ENCODE results near the gene ARPC5L. TPM values are rescaled to one million over a fixed set of nuclear protein-coding genes. Genes with fewer than 3 reads are reported as not detected.
A peak's percentile ranks its signal among the peaks of the same experiment; 100 is the strongest.

ARPC5L gene
- total and polyA plus RNA-seq, 2 of the 13 experiments (the other 11 are each of a cell fraction or from before 2014, with no cell fraction given) = 29.9 to 33.8 TPM

DNA sequence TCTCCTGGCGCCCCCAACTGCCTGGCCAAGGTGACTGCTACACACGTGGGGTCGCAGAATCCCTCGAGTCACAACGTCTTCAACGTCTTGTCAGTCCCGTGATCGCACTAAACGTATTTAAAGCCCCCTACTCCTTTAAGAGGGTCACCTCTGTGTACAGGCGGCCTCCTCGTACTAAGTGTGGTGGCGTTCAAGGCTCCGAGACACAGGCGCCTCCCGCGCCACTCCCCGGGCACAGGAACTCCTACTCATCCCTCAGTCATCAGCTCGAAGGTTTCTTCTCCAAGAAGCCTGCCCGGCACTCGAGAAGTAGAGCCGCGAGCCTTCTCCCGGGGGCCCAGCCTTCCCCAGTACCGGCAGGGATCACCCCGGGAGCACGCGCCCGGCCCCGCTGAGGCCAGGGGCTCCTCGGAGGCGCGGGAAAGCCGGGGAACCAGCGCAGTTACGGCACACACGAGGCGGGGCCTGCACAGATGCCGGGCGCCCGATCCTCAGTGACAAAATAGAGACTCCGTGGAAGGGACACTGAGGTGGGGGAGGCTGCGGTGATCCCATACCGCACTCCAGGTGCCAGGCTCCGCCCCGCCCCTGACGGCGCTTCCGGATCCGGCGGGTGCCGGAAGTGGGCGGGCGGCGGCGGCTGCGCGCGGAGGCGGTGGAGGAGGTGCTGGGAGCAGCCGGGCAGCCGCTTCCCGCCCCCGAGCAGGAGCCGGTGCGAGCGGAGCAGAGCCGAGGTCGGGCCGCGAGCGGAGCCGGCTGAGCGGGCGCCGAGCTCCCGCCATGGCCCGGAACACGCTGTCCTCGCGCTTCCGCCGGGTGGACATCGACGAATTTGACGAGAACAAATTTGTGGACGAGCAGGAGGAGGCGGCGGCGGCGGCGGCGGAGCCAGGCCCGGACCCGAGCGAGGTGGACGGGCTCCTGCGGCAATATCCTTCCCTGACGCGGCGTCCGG lies 6.9 kb downstream of the ARPC5L start (continued):
- TF ChIP-seq, protein P1, sequence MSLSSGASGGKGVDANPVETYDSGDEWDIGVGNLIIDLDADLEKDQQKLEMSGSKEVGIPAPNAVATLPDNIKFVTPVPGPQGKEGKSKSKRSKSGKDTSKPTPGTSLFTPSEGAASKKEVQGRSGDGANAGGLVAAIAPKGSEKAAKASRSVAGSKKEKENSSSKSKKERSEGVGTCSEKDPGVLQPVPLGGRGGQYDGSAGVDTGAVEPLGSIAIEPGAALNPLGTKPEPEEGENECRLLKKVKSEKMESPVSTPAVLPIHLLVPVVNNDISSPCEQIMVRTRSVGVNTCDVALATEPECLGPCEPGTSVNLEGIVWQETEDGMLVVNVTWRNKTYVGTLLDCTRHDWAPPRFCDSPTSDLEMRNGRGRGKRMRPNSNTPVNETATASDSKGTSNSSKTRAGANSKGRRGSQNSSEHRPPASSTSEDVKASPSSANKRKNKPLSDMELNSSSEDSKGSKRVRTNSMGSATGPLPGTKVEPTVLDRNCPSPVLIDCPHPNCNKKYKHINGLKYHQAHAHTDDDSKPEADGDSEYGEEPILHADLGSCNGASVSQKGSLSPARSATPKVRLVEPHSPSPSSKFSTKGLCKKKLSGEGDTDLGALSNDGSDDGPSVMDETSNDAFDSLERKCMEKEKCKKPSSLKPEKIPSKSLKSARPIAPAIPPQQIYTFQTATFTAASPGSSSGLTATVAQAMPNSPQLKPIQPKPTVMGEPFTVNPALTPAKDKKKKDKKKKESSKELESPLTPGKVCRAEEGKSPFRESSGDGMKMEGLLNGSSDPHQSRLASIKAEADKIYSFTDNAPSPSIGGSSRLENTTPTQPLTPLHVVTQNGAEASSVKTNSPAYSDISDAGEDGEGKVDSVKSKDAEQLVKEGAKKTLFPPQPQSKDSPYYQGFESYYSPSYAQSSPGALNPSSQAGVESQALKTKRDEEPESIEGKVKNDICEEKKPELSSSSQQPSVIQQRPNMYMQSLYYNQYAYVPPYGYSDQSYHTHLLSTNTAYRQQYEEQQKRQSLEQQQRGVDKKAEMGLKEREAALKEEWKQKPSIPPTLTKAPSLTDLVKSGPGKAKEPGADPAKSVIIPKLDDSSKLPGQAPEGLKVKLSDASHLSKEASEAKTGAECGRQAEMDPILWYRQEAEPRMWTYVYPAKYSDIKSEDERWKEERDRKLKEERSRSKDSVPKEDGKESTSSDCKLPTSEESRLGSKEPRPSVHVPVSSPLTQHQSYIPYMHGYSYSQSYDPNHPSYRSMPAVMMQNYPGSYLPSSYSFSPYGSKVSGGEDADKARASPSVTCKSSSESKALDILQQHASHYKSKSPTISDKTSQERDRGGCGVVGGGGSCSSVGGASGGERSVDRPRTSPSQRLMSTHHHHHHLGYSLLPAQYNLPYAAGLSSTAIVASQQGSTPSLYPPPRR (CRISPR knock-in tag; IDR thresholded peaks at IDR 0.05; ENCODE audit: borderline replicate concordance) = no peak
- no peak for TF ChIP-seq GFI1 (CRISPR knock-in tag; IDR thresholded peaks at IDR 0.05; ENCODE audit: borderline replicate concordance)
- no peak for TF ChIP-seq ZNF790 (CRISPR knock-in tag; IDR thresholded peaks at IDR 0.05; ENCODE audit: borderline replicate concordance)
- 0 out of 2 replicates have a peak, but pooled peaks have one; percentile 42 for TF ChIP-seq ZNF331 (CRISPR knock-in tag; IDR thresholded peaks at IDR 0.05)
- no peak for TF ChIP-seq ZFP36L1 (CRISPR knock-in tag; IDR thresholded peaks at IDR 0.05)
- TF ChIP-seq ZNF337 (CRISPR knock-in tag; IDR thresholded peaks at IDR 0.05; ENCODE audit: borderline replicate concordance, low read depth) = no peak
- TF ChIP-seq ZNF615 (CRISPR knock-in tag; IDR thresholded peaks at IDR 0.05; ENCODE audit: borderline replicate concordance) = no peak
- TF ChIP-seq ZNF138 (CRISPR knock-in tag; IDR thresholded peaks at IDR 0.05; ENCODE audit: low read depth) = no peak
- no peak for TF ChIP-seq MTA3 (CRISPR knock-in tag; IDR thresholded peaks at IDR 0.05)
- TF ChIP-seq, protein P2, sequence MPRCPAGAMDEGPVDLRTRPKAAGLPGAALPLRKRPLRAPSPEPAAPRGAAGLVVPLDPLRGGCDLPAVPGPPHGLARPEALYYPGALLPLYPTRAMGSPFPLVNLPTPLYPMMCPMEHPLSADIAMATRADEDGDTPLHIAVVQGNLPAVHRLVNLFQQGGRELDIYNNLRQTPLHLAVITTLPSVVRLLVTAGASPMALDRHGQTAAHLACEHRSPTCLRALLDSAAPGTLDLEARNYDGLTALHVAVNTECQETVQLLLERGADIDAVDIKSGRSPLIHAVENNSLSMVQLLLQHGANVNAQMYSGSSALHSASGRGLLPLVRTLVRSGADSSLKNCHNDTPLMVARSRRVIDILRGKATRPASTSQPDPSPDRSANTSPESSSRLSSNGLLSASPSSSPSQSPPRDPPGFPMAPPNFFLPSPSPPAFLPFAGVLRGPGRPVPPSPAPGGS (CRISPR knock-in tag; IDR thresholded peaks at IDR 0.05) = 0 out of 2 replicates have a peak, but pooled peaks have one; percentile 10
- TF ChIP-seq, protein P3, sequence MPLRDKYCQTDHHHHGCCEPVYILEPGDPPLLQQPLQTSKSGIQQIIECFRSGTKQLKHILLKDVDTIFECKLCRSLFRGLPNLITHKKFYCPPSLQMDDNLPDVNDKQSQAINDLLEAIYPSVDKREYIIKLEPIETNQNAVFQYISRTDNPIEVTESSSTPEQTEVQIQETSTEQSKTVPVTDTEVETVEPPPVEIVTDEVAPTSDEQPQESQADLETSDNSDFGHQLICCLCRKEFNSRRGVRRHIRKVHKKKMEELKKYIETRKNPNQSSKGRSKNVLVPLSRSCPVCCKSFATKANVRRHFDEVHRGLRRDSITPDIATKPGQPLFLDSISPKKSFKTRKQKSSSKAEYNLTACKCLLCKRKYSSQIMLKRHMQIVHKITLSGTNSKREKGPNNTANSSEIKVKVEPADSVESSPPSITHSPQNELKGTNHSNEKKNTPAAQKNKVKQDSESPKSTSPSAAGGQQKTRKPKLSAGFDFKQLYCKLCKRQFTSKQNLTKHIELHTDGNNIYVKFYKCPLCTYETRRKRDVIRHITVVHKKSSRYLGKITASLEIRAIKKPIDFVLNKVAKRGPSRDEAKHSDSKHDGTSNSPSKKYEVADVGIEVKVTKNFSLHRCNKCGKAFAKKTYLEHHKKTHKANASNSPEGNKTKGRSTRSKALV (CRISPR knock-in tag; IDR thresholded peaks at IDR 0.05) = no peak
- no peak for TF ChIP-seq NONO (IDR thresholded peaks at IDR 0.05)
- no peak; the same call in 1 of the 2 replicates for TF ChIP-seq NONO (CRISPR knock-in tag; conservative IDR thresholded peaks at IDR 0.05)
- TF ChIP-seq, protein P4, sequence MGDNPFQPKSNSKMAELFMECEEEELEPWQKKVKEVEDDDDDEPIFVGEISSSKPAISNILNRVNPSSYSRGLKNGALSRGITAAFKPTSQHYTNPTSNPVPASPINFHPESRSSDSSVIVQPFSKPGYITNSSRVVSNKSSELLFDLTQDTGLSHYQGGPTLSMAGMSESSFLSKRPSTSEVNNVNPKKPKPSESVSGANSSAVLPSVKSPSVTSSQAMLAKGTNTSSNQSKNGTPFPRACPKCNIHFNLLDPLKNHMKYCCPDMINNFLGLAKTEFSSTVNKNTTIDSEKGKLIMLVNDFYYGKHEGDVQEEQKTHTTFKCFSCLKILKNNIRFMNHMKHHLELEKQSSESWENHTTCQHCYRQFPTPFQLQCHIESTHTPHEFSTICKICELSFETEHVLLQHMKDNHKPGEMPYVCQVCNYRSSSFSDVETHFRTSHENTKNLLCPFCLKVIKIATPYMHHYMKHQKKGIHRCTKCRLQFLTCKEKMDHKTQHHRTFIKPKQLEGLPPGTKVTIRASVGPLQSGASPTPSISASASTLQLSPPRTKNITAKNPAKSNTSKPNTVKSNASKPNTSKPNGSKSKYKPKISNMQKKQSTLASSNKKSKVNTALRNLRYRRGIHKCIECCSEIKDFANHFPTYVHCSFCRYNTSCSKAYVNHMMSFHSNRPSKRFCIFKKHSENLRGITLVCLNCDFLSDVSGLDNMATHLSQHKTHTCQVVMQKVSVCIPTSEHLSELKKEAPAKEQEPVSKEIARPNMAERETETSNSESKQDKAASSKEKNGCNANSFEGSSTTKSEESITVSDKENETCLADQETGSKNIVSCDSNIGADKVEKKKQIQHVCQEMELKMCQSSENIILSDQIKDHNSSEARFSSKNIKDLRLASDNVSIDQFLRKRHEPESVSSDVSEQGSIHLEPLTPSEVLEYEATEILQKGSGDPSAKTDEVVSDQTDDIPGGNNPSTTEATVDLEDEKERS (CRISPR knock-in tag; IDR thresholded peaks at IDR 0.05) = no peak; the same call in 1 of the 2 replicates
- TF ChIP-seq YEATS4 (CRISPR knock-in tag; IDR thresholded peaks at IDR 0.05; ENCODE audit: borderline replicate concordance) = peak; percentile 89; the same call in 1 of the 2 replicates
